Measurements from ENCODE around the gene CD22.

CD22 gene

DNA sequence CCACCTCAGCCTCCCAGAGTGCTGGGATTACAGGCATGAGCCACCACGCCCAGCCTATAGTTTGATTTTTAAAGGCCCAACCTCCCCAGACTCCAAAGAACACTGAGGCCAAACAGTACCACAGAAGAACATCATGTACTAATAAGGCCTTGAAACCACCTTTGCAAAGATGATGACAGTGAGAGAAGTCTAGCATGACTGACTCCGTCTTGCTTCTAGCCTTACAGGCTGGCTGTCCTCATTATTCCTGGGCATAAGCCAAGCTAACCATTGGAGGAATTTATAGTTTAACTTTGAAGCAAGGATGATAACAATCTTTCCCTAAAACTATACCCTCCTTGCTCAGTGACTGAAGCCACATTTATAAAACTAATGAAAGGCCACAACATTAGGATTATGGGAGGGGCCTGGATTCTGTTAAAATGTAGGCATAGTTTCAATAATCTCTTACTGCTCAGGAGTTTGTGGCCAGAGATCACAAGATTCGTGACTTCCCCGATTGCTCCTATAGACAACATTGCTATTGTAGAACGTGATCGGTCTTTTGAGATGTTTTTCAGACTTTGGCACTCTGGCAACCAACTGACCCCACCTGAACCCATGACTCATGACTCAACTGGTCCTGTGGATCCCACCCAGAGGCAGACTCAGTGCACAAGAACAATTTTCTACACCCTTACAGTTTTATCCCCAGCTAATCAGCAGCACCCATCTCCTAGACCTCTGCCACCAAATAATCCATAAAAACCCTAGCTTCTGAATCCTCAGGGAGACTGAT lies 59.5 kb downstream of the CD22 start:
- DNase-seq (ENCODE audit: low read depth in 2 of 2) = no peak

DNA sequence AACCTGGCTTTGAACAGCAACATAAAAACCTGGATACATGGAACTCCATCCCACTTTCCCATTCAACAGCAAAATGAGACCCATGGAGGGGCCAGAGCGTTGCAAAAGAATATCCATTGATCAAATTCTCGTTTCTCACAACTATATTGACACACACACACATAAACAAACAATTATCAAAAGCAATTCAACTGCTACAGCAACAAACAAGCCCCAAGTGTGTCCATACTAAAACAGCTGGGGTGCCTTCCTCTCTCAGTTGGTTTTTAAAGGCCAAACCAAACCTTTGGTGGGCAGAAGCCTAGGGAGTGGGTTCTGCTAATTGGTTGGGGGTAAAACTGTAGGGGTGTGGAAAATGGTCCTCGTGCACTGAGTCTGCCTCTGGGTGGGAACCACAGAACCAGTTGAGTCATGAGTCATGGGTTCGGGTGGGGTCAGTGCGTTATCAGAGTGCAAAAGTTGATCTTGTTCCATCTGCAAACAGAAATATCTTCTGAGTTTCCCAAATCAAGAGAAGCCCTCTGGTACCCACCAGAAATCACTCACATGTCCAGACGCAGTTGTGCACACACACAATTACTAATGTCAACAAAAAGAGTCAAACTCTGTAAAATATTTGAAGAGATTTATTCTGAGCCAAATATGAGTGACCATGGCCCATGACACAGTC lies 60.3 kb downstream of the CD22 start:
- DNase-seq (ENCODE audit: low read depth in 2 of 2) = no peak

DNA sequence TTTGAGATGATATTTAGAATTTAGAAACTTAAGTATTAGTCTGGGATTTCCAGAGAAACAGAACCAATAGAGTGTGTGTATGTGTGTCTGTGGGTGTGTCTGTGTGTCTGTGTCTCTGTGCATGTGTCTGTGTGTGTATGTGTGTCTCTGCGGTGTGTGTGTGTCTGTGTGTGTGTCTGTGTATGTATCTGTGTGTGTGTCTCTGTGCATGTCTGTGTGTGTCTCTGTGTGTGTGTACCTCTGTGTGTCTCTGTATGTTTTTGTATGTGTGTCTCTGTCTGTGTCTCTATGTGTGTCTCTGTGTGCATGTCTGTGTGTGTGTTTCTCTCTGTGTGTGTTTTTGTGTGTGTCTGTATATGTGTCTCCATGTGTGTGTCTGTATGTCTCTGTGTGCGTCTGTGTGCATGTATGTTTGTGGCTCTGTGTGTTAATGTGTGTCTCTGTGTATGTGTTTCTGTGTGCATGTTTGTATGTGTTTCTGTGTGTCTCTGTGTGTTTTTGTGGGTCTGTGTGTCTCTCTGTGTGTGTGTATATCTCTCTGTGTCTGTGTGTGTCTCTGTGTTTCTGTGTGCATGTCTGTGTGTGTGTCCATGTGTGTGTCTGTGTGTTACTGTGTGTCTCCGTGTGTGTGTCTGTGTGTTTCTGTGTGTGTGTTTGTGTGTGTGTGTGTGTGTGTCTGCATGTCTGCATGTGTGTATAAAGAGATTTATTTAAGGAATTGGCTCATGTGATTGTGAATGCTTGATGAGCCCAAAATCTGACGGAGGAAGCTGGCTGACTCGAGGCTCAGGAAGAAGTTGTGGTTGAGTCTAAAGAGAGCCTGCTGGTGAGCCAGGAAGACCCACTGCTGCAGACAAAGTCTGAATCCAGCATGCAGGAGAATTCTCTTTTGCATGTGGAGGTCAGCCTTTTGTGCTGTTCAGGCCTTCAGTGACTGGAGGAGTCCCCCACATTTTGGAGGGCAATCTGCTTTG lies 64.0 kb downstream of the CD22 start:
- DNase-seq (ENCODE audit: low read depth in 2 of 2) = no peak

DNA sequence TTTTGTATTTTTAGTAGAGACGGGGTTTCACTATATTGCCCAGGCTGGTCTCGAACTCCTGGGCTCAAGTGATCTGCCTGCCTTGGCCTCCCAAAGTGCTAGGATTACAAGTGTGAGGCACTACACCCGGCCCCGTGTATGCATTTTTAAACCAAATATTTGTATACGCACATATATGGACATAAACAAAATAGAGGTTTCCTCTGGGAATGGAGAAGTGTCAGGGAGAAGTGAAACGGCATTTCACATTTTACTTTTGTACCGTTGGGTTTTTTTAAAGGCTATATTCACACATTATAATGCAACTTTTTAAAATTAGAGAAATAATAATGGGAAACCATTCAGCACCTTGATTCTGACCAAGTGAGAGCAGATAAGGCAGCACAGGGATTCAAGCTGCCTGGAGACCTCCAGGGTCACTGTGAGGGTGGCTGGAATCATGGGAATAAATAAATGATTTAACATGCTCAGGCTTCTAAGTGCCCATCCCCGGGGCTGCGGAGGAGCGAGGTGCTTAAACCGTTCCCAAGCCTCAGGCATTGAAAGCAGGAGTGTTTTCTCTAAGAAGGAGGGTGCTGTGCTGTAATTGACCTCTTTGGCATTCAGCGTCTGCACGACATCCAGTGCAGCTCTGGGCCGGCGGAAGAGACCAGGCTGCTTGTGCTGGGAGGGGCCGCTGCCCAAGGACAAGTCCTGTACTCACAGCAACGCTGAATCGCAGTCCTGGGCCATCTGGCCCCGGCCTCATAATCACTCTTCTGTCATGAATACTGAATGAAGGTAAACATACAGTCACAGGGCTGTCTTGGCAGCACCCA lies 66.6 kb downstream of the CD22 start:
- DNase-seq (ENCODE audit: low read depth in 2 of 2) = no peak

DNA sequence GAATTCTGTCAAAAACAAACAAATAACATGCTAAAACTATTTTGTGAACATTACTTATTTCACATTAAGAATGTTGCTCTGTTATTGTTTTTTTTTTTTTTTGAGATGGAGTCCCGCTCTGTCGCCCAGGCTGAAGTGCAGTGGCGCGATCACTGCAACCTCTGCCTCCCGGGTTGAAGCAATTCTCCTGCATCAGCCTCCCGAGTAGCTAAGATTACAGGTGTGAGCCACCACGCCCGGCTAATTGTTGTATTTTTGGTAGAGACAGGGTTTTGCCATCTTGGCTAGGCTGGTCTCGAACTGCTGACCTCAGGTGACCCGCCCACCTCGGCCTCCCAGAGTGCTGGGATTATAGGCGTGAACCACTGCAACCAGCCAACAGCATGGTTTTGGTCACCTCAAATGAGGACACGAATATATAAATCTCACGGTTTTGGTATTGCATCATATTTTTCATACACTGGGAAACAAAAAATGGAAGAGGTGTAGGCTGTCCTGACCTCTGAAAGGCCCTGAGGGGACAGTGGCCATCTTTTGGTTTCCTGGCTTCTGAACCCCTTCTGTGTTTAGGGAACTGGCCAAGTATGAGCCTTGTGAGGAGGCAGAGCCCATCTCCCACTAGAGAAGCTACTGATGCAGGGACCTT lies 67.4 kb downstream of the CD22 start:
- no peak for DNase-seq (ENCODE audit: low read depth in 2 of 2)
